ENCODE data around the gene MT1B. TPM values are rescaled to one million over a fixed set of nuclear protein-coding genes. Genes with fewer than 3 reads are reported as not detected.
A peak's percentile ranks its signal among the peaks of the same experiment; 100 is the strongest.

MT1B gene
- total RNA-seq, 2 experiments from 2014 or later, result not detected

DNA sequence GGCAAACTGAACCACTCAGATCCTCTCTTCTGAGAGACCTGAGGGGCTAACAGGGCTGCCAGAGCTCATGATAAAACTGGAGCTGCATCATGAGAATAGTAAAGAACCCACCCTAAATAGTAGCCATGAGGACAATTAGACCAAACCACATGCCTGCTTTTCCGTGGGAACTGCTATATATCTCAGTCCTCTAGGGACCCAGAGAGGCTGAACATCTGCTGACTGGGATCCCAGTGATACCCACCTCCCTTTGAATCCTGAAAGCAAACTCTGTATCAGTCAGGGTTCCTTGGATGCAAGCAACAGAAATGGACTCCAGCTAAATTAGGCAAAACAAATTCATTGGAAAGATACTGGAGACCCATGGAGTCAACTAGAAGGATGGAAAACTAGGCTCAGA lies 37.1 kb downstream of the MT1B start:
- CTCF ChIA-PET, result interaction anchor here (1.2 to 1.7 kb wide), 2 partner anchors 13 to 44 kb away, joined by 3 to 6 read pairs; no protein-coding TSS in a partner anchor
- DNase-seq, result no peak
- Mint-ChIP-seq H3K36me3 (ENCODE audit: low read depth) (peaks cover 5% of the 10 kb centered on the region), H3K27ac (no peak overlapping the region), H3K9me3 (peaks cover 6% of the 10 kb centered on the region), H3K4me3 (no peak overlapping the region), H3K27me3 (peaks cover 1% of the 10 kb centered on the region), H3K4me1 (peaks cover 8% of the 10 kb centered on the region)
- POLR2A ChIA-PET, result no interaction called here

DNA sequence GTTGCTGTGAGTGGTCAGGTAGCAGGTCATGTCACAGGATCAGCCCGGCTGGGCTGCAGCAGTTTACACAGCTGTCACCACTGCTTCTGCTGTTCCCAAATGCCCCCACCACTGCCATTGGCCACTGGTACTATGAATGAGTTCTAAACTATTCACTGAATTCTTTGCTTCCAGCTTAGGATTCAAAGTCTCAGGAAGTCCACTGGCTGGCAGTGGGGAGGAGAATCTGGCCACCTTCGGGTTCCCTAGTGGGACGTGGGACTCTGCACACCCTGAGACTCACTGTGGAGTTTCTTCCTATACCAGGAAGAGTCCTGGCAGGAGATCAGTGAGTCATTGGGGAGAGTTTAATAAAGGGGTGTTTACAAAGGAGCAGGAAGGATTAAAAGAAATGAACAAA lies 37.5 kb downstream of the MT1B start:
- peaks cover 4% of the 10 kb centered on the region for H3K4me1 Mint-ChIP-seq
- ChIA-PET POLR2A (no interaction called here), CTCF (interaction anchor here (1.2 to 1.7 kb wide), 2 partner anchors 13 to 45 kb away, joined by 3 to 6 read pairs; no protein-coding TSS in a partner anchor)
- H3K9me3 Mint-ChIP-seq, result peaks cover 6% of the 10 kb centered on the region
- no peak for DNase-seq
- peaks cover 5% of the 10 kb centered on the region for H3K36me3 Mint-ChIP-seq (ENCODE audit: low read depth)
- H3K27me3 Mint-ChIP-seq, result peaks cover 1% of the 10 kb centered on the region
- no peak overlapping the region for H3K4me3 Mint-ChIP-seq
- H3K27ac Mint-ChIP-seq, result no peak overlapping the region

DNA sequence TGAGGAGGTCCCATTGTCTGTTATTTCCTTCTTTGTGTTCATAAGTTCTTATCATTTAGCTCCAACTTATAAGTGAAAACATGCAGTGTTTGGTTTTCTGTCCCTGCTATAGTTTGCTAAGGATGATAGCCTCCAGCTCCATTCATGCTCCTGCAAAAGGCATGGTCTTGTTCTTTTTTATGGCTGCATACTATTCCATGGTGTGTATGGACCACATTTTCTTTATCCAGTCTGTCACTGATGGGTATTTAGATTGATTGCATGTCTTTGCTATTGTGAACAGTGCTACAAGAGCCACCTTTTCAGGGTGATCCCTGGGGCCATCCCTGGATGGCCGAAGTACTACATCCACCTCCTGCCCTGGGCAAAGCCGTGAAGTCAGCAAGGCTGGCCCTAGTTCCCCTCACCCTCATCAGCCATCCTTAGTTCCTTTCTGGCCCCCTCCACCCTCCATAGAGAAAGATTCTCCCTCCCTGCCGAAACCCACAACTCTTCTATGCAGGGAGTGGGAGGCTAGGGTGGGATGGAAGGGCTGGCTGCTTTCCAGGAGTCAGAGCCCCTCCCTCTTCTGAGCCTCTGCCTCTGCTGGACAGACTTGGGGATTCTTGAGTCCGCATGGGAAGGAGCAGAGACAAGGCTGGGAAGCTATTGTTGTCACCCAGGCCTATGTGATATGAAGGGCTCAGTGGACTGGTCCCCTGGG lies 38.9 kb downstream of the MT1B start:
- H3K9me3 Mint-ChIP-seq, result peaks cover 6% of the 10 kb centered on the region
- H3K36me3 Mint-ChIP-seq (ENCODE audit: low read depth), result peaks cover 5% of the 10 kb centered on the region
- no peak overlapping the region for H3K27ac Mint-ChIP-seq
- DNase-seq, result no peak
- CTCF ChIA-PET, result no interaction called here
- no peaks in the 10 kb centered on the region for H3K4me1 Mint-ChIP-seq
- H3K4me3 Mint-ChIP-seq, result no peak overlapping the region
- POLR2A ChIA-PET, result no interaction called here
- H3K27me3 Mint-ChIP-seq, result peaks cover 1% of the 10 kb centered on the region

DNA sequence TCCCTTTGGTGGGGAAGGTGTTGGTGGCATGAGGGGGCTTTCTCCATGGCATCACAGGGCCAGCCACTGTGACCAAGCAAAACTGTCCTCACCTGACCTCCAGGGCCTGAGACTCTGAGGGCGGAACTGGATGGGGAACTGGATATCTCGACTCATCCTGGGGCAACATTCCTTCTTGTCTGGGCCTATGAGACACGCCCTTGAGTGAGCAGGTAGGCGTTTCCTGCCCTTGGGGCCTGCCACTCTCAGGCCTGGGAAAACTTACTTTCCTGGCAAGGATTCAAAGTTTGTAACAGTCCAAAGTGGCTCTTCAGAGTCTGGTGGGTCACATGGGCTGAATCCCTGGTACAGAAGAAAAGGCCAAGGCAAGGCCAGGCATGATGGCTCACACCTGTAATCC lies 40.2 kb downstream of the MT1B start:
- POLR2A ChIA-PET, result no interaction called here
- DNase-seq, result no peak
- H3K4me3 Mint-ChIP-seq, result no peak overlapping the region
- H3K36me3 Mint-ChIP-seq (ENCODE audit: low read depth), result no peaks in the 10 kb centered on the region
- H3K4me1 Mint-ChIP-seq, result no peaks in the 10 kb centered on the region
- H3K27ac Mint-ChIP-seq, result no peak overlapping the region
- CTCF ChIA-PET, result interaction anchor here (0.6 to 1.0 kb wide), 3 partner anchors 15 to 64 kb away, joined by 3 to 4 read pairs (median 3); no protein-coding TSS in a partner anchor
- peaks cover 5% of the 10 kb centered on the region for H3K9me3 Mint-ChIP-seq
- H3K27me3 Mint-ChIP-seq, result peaks cover 4% of the 10 kb centered on the region

DNA sequence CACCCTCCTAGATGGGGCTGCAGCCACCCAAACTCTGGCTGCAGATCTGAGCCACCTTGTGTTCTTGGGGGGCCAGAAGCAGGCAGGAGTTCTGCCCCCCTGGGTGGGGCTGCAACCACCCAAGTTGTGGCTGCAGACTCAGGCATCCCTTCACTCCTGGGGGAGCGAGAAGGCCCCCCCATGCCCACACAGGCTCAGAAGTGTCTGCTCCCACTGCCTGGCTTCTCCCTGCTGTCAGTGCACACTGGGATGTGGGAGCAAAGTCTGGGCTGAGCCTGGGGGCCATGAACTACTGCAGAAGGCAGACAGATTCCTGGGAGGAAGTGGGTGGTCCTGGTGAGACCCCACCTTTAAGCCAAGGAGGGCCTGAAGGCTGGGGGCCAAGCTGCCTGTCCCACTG lies 43.6 kb downstream of the MT1B start:
- Mint-ChIP-seq H3K27ac (no peak overlapping the region), H3K27me3 (peaks cover 4% of the 10 kb centered on the region), H3K9me3 (peaks cover 4% of the 10 kb centered on the region), H3K4me3 (no peak overlapping the region), H3K4me1 (no peaks in the 10 kb centered on the region), H3K36me3 (ENCODE audit: low read depth) (no peaks in the 10 kb centered on the region)
- CTCF ChIA-PET, result interaction anchor here (0.6 to 1.4 kb wide), 5 partner anchors 13 to 648 kb away, joined by 3 to 5 read pairs (median 4); partner anchors contain the start of gene MT1X
- POLR2A ChIA-PET, result no interaction called here
- no peak for DNase-seq

DNA sequence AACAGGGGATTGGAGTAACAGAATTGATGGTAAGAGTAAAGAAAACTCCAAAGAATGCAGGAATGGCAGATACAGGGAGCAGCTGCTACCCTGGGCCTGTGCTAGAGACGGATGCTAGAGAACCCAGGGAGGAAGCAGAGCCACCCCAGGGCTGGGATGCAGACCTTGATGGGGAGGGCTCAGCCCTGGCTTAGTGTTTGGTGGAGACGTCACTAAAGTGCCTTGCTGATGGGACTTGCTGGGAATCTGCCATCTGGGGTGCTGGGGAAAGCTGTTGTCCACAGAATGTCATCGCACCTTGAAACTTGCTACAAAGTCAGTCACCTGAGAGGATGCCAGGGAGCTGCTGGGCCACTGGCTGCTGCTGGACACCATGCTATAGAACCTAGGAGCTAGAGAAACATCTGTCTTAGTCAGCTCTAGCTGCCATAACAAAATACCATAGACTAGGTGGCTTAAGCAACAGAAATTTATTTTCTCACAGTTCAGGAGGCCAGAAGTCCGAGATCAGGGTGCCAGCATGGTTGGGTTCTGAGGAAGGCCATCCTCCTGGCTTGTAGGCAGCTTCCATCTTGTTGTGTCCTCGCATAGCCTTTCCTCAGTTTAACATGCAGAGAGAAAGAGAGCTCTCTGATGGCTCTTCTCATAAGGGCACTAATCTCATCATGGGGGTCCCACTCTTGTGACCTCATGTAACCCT lies 45.9 kb downstream of the MT1B start:
- DNase-seq, result no peak
- peaks cover 4% of the 10 kb centered on the region for H3K27me3 Mint-ChIP-seq
- peaks cover 11% of the 10 kb centered on the region for H3K4me1 Mint-ChIP-seq
- no peak overlapping the region for H3K27ac Mint-ChIP-seq
- H3K9me3 Mint-ChIP-seq, result peaks cover 4% of the 10 kb centered on the region
- H3K4me3 Mint-ChIP-seq, result no peak overlapping the region
- ChIA-PET POLR2A (no interaction called here), CTCF (interaction anchor here (1.1 to 1.6 kb wide), 4 partner anchors 15 to 121 kb away, joined by 3 to 4 read pairs (median 4); no protein-coding TSS in a partner anchor)
- no peaks in the 10 kb centered on the region for H3K36me3 Mint-ChIP-seq (ENCODE audit: low read depth)

DNA sequence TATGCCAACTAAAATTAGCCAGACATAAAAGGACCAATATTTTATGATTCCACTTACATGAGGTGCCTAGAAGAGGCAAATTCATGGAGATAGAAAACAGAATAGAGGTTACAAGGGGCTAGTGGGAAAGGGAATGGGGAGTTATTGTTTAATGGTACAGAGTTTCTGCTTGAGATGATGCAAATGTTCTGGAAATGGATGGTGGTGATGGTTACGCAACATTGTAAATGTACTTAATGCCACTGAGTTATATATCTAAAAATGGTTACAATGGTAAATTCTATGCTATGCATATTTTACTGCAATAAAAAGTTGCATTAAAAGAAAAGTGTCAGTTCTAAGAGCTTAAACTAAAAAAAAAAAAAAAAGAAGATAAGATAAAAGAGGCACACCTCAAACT lies 48.5 kb downstream of the MT1B start:
- no peak overlapping the region for H3K27ac Mint-ChIP-seq
- no peaks in the 10 kb centered on the region for H3K36me3 Mint-ChIP-seq (ENCODE audit: low read depth)
- H3K4me1 Mint-ChIP-seq, result peaks cover 11% of the 10 kb centered on the region
- no peak overlapping the region for H3K4me3 Mint-ChIP-seq
- peaks cover 4% of the 10 kb centered on the region for H3K27me3 Mint-ChIP-seq
- peaks cover 4% of the 10 kb centered on the region for H3K9me3 Mint-ChIP-seq
- ChIA-PET POLR2A (no interaction called here), CTCF (interaction anchor here (2.4 to 4.3 kb wide), 3 partner anchors 15 to 187 kb away, joined by 17 to 41 read pairs (median 21); no protein-coding TSS in a partner anchor)
- DNase-seq, result no peak

DNA sequence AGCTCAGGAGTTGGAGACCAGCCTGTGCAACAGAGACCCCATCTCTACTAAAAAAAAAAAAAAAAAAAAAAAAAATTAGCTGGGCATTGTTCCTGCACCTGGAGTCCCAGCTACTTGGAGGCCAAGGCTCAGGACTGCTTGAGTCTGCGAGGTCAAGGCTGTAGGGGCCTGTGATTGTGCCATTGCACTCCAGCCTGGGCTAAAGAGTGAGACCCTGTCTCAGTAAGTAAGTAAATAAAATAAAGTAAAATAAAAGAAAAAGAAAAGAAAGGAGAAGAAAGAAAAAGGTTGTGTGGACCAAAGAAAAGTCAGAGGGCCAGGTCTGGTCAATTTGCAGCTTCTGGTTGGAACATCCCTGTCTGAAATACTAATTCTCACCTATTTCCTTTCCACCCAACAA lies 48.9 kb downstream of the MT1B start:
- Mint-ChIP-seq H3K27me3 (peaks cover 4% of the 10 kb centered on the region), H3K27ac (no peak overlapping the region), H3K4me3 (no peak overlapping the region), H3K9me3 (peaks cover 4% of the 10 kb centered on the region), H3K36me3 (ENCODE audit: low read depth) (no peaks in the 10 kb centered on the region), H3K4me1 (peaks cover 11% of the 10 kb centered on the region)
- DNase-seq, result no peak
- CTCF ChIA-PET, result interaction anchor here (1.3 to 4.3 kb wide), 9 partner anchors 15 to 187 kb away, joined by 3 to 41 read pairs (median 11); partner anchors contain the start of gene MT2A
- POLR2A ChIA-PET, result no interaction called here

DNA sequence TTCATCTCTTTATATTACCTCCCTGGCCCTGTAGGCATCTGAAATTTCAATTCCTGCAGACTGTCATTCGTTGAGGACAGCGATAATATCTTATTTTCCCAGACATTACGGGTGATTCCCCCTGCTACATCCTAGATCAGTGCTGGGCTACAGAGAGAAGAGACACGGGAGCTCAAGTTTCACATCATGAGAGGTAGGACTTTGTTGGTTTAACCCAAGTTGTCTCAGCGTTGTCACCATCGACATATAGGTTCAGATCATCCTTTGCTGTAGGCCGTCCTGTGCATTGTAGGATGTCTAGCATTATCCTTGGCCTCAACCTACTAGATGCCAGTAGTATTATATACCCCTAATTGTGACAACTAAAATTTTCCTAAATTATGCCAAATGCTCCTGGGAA lies 49.8 kb downstream of the MT1B start:
- Mint-ChIP-seq H3K9me3 (peaks cover 2% of the 10 kb centered on the region), H3K4me3 (no peak overlapping the region), H3K36me3 (ENCODE audit: low read depth) (no peaks in the 10 kb centered on the region), H3K27me3 (peaks cover 1% of the 10 kb centered on the region), H3K27ac (peak overlapping the region; percentile 60), H3K4me1 (peaks cover 11% of the 10 kb centered on the region)
- CTCF ChIA-PET, result interaction anchor here (0.6 to 4.3 kb wide), 36 partner anchors 10 to 188 kb away, joined by 3 to 41 read pairs (median 4); partner anchors contain the start of genes MT2A and MT4
- DNase-seq, result no peak
- POLR2A ChIA-PET, result no interaction called here

Other genes with a start within 250 kb of the MT1B start
- gene AMFR, start 226.3 kb upstream of the MT1B start, total RNA-seq, result 10 to 100 TPM; 52.5 to 58.5 TPM
- gene NUDT21, start 200.6 kb upstream of the MT1B start, total RNA-seq, result 100 to 1,000 TPM; 213 to 241 TPM
- gene OGFOD1, start 200.3 kb upstream of the MT1B start, total RNA-seq, result 10 to 100 TPM; 43.8 to 44.2 TPM
- 10 to 100 TPM; 16.7 to 21.5 TPM for gene BBS2, start 131.9 kb upstream of the MT1B start, total RNA-seq
- not detected for gene MT4, start 86.8 kb upstream of the MT1B start, total RNA-seq
- 1 to 10 TPM; 3.0 to 3.8 TPM for gene MT3, start 62.4 kb upstream of the MT1B start, total RNA-seq
- gene MT2A, start 43.3 kb upstream of the MT1B start, total RNA-seq, result 100 to 1,000 TPM; 146 to 268 TPM
- 100 to 1,000 TPM; 100 to 154 TPM for gene MT1E, start 26.1 kb upstream of the MT1B start, total RNA-seq
- gene MT1M, start 19.2 kb upstream of the MT1B start, total RNA-seq, result not detected
- gene MT1A, start 13.2 kb upstream of the MT1B start, total RNA-seq, result not detected
- 10 to 100 TPM; 19.6 to 24.3 TPM for gene MT1F, start 6.1 kb downstream of the MT1B start, total RNA-seq
- 10 to 100 TPM in 1 of 2 experiments, 1 to 10 TPM in 1; 8.0 to 10.2 TPM for gene MT1G, start 16.2 kb downstream of the MT1B start, total RNA-seq
- under 1 TPM; 0.62 TPM for gene MT1H, start 17.9 kb downstream of the MT1B start, total RNA-seq
- gene MT1X, start 30.6 kb downstream of the MT1B start, total RNA-seq, result 10 to 100 TPM; 57.6 to 59.1 TPM
- gene NUP93, start 78.2 kb downstream of the MT1B start, total RNA-seq, result 10 to 100 TPM; 85.0 to 85.9 TPM
- not detected for gene SLC12A3, start 213.3 kb downstream of the MT1B start, total RNA-seq